Thyroid gland (tissue), 4 donors: ENCODE data around the gene ELMO1. TPM values are rescaled to one million over a fixed set of nuclear protein-coding genes. Genes with fewer than 3 reads are reported as not detected.

Experiments
- DNase-seq, 2 donors: peaks; one replicate each; pipeline ENCODE4 v3.0.0-alpha.2; 2019
- H3K27ac ChIP-seq, 3 donors: fragments of 200-600 bp; sonication (generic); 1 replicate in 2 of 3; 2 replicates in 1 of 3; pipeline ENCODE4 v1.5.1; 2016 to 2019; ENCODE audit warnings: mild to moderate bottlenecking in 1 of 3, moderate library complexity in 1 of 3
- H3K27me3 ChIP-seq: fragments of 200-600 bp; sonication (generic); one replicate; pipeline ENCODE4 v1.5.1; 2019
- H3K36me3 ChIP-seq, 2 donors: fragments of 200-600 bp; sonication (generic); one replicate each; pipeline ENCODE4 v1.5.1; 2016 to 2019
- H3K4me1 ChIP-seq, 2 donors: fragments of 200-600 bp; sonication (generic); one replicate each; pipeline ENCODE4 v1.5.1; 2017 to 2019
- H3K4me3 ChIP-seq, 3 donors: fragments of 200-600 bp; sonication (generic); replicated peaks in 1 of 3; 1 replicate in 2 of 3; 2 replicates in 1 of 3; pipeline ENCODE4 v1.5.1; 2016; ENCODE audit warnings: mild to moderate bottlenecking in 1 of 3
- H3K9me3 ChIP-seq: fragments of 200-600 bp; sonication (generic); one replicate; pipeline ENCODE4 v1.5.1; 2017
- CTCF ChIP-seq, 6 experiments: fragments of 200-600 bp in 3 of 6; fragments of 450-650 bp in 3 of 6; sonication (generic) in 3 of 6; IDR thresholded peaks; one replicate each; pipeline ENCODE4 v1.5.1; 2016 to 2019; ENCODE audit warnings: antibody characterized with exemption in 6 of 6, mild to moderate bottlenecking in 2 of 6, inconsistent platforms in 1 of 6, moderate library complexity in 1 of 6
- POLR2A ChIP-seq, 2 donors: fragments of 450-650 bp; IDR thresholded peaks; one replicate each; pipeline ENCODE4 v1.6.1; 2017; ENCODE audit warnings: antibody characterized with exemption in 2 of 2, mild to moderate bottlenecking in 2 of 2, moderate library complexity in 1 of 2
- WGBS, 2 donors: methylation state at CpG; one replicate each; pipeline ENCODE4 v1.1.5; 2017; 5-methylcytosine and 5-hydroxymethylcytosine counted together
- intact Hi-C: fragments of 100-400 bp; cut with DNase I; formaldehyde crosslinking; loops from one replicate; pipeline ENCODE4 v1.15.1; 2023
- total RNA-seq, 4 donors: library from RNA; depleted of rRNA; stranded (reverse); fragments of >200 nt; gene quantifications; one replicate each; pipeline ENCODE4 v1.2.3, GENCODE V29; 2016

ELMO1 gene
- total RNA-seq, 4 donors from 2014 or later, result 168 to 423 (median 312) TPM

DNA sequence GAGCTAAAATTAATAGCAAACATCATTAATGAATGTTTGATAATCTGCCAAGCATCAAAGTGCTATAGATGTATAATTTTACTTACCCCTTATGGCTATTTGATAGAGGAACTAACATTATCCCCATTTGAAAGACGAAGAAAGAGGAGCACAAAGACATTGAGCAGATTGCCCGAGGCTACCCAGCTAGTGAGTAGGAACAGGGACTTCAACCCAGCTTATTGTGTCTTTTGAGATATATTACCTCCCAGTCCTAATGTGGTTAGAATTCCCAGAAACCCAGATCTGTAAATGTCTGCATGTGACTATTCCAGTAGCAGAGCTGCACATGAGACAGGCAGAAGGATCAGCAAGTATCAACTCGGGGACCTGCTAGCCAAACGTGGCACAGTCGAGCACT lies 564.3 kb downstream of the ELMO1 start:
- H3K27ac ChIP-seq, result no peak overlapping the region
- no peaks in the 10 kb centered on the region for H3K27me3 ChIP-seq
- TF ChIP-seq POLR2A (IDR thresholded peaks at IDR 0.05) (no peak), CTCF (IDR thresholded peaks at IDR 0.05) (no peak)
- intact Hi-C loops, result no loop called here
- WGBS, 2 donors, result 67 to 69% methylated on average over 5 of the region's 5 CpGs
- no peak overlapping the region for H3K4me3 ChIP-seq
- no peaks in the 10 kb centered on the region for H3K36me3 ChIP-seq
- DNase-seq, result no peak
- H3K4me1 ChIP-seq, result no peaks in the 10 kb centered on the region
- no peaks in the 10 kb centered on the region for H3K9me3 ChIP-seq

GRCh38 chr7:36881233-36881874 lies 567.3 kb downstream of the ELMO1 start:
- intact Hi-C loops, result no loop called here
- peaks cover 0 to 8% of the 10 kb centered on the region in 2 donors for H3K4me1 ChIP-seq
- H3K27ac ChIP-seq, result no peak overlapping the region
- no peak overlapping the region for H3K4me3 ChIP-seq
- WGBS, 2 donors, result 89 to 92% methylated on average over 11 of the region's 11 CpGs
- DNase-seq, result no peak
- TF ChIP-seq POLR2A (IDR thresholded peaks at IDR 0.05) (no peak), CTCF (IDR thresholded peaks at IDR 0.05) (no peak)
- peaks cover 5 to 14% of the 10 kb centered on the region in 2 donors for H3K36me3 ChIP-seq
- no peaks in the 10 kb centered on the region for H3K27me3 ChIP-seq
- no peaks in the 10 kb centered on the region for H3K9me3 ChIP-seq

DNA sequence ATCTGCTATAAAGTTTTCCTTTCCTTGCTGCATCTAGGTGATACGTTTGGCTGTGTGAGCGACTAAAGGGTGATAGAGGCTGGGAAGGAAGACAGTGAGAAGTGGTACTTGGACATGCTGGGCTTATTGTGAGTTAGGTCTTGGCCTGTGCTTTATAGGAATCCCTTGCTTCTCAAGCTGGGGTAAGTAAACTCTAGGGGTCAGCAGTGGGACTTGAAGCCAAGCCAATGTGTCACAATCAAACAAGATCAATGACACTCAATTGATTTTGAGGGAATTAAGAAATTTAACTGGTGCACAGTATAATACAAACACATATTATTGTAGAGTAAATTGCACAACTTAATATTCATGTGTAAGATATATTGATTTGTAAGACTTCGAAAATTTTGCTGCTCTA lies 568.6 kb downstream of the ELMO1 start:
- Histone ChIP-seq H3K27ac (no peak overlapping the region), H3K27me3 (no peaks in the 10 kb centered on the region), H3K4me3 (no peak overlapping the region), H3K36me3 (peaks cover 5 to 14% of the 10 kb centered on the region in 2 donors), H3K9me3 (no peaks in the 10 kb centered on the region), H3K4me1 (peaks cover 0 to 12% of the 10 kb centered on the region in 2 donors)
- intact Hi-C loops, result no loop called here
- no peak for DNase-seq
- 95 to 96% methylated on average over 3 of the region's 3 CpGs for WGBS, 2 donors
- TF ChIP-seq CTCF (IDR thresholded peaks at IDR 0.05) (no peak), POLR2A (IDR thresholded peaks at IDR 0.05) (no peak)

DNA sequence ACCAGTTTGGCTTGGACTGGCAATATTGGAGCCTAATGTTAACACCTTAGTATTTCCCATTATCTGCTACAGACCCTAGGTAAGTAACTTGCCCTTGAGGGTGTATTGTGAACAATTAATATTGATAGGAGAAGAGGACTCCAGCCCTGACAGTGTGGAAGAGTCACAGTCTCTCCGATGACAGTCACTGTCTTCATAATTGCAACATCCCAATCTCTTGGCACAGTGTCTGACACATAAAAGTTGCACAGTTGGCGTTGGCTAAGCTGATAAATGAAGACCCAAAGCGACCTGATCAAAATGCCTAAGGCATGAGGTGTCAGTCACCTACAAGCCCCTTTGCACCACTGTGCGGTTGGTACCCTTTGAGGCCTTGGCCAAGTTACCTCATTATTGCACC lies 569.6 kb downstream of the ELMO1 start:
- 74% methylated on average over 4 of the region's 4 CpGs for WGBS, 2 donors
- no peak for TF ChIP-seq CTCF (IDR thresholded peaks at IDR 0.05)
- no peak for TF ChIP-seq POLR2A (IDR thresholded peaks at IDR 0.05)
- no peaks in the 10 kb centered on the region for H3K9me3 ChIP-seq
- no peak overlapping the region for H3K4me3 ChIP-seq
- no peak overlapping the region for H3K27ac ChIP-seq
- intact Hi-C loops, result no loop called here
- DNase-seq, result no peak
- H3K27me3 ChIP-seq, result no peaks in the 10 kb centered on the region
- peaks cover 5 to 17% of the 10 kb centered on the region in 2 donors for H3K36me3 ChIP-seq
- H3K4me1 ChIP-seq, result peaks cover 0 to 12% of the 10 kb centered on the region in 2 donors

DNA sequence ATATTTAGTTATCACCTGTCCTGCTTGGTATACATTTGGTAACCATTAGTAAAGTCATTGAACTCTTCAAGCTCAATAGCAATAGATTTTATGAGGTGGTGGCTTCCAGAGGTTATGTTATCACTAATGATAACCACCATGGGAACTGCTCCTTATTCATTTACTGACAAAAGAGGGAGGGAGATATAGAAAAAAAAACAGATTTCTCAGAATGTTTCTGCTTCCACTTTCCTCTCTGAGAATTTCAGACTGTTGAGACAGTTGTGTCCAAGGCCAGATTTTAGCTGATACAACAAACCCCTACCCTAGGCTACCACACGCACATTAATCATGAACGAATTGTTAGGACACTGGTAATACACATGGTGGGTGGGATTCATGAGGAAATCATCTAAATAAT lies 570.4 kb downstream of the ELMO1 start:
- 90 to 93% methylated on average over 2 of the region's 2 CpGs for WGBS, 2 donors
- Histone ChIP-seq H3K9me3 (no peaks in the 10 kb centered on the region), H3K27me3 (no peaks in the 10 kb centered on the region), H3K27ac (no peak overlapping the region), H3K4me1 (peaks cover 0 to 12% of the 10 kb centered on the region in 2 donors), H3K36me3 (peaks cover 5 to 17% of the 10 kb centered on the region in 2 donors), H3K4me3 (no peak overlapping the region)
- intact Hi-C loops, result no loop called here
- no peak for DNase-seq
- TF ChIP-seq POLR2A (IDR thresholded peaks at IDR 0.05) (no peak), CTCF (IDR thresholded peaks at IDR 0.05) (no peak)
